Caco-2 (cell line): ENCODE data around the gene SPTLC2. TPM values are rescaled to one million over a fixed set of nuclear protein-coding genes. Genes with fewer than 3 reads are reported as not detected.

Source experiments
- BruUV-seq: library from RNA; stranded (reverse); fragments of 400-500 nt; replicated peaks from 2 replicates; lab custom pipeline; 2021; lab: Mats Ljungman, UMichigan
- CTCF ChIA-PET: fragments of 300-600 bp; sonication (Branson Sonifier 250); formaldehyde crosslinking; loops from one replicate; lab custom pipeline; 2022; ENCODE audit warnings: antibody characterized with exemption; lab: Charles Lee
- POLR2A ChIA-PET: fragments of 300-600 bp; sonication (Branson Sonifier 250); formaldehyde crosslinking; loops from one replicate; lab custom pipeline; 2022; ENCODE audit warnings: antibody characterized with exemption; lab: Charles Lee
- DNase-seq, 2 experiments: peaks; one replicate each; pipeline versions ENCODE4 v3.0.0 to v3.0.0-alpha.2; 2020 to 2022
- H3K27me3 ChIP-seq: replicated peaks from 2 replicates; pipeline ENCODE4 v1.6.0; 2011; ENCODE audit warnings: low read length; ENCODE audit not compliant: control insufficient read depth, insufficient read depth
- H3K36me3 ChIP-seq: 2 replicates; pipeline ENCODE4 v1.5.1; 2011; ENCODE audit warnings: low read length; ENCODE audit not compliant: control insufficient read depth, insufficient read depth
- H3K4me1 ChIP-seq: fragments of 250-450 bp; sonication (Bioruptor Pico); 2 replicates; pipeline ENCODE4 v1.5.1; 2020; ENCODE audit warnings: mild to moderate bottlenecking
- H3K4me3 ChIP-seq: 2 replicates; pipeline ENCODE4 v1.5.1; 2011; ENCODE audit warnings: low read depth, mild to moderate bottlenecking, control low read depth, low read length
- H3K9me3 ChIP-seq: fragments of 250-450 bp; sonication (Bioruptor Pico); 2 replicates; pipeline ENCODE4 v1.5.1; 2020; ENCODE audit warnings: mild to moderate bottlenecking, moderate library complexity
- H3K27ac Mint-ChIP-seq: one replicate; pipeline ENCODE4 v1.8.0; 2022; ENCODE audit warnings: mixed read lengths; ENCODE audit not compliant: unreplicated experiment
- H3K27me3 Mint-ChIP-seq: one replicate; pipeline ENCODE4 v1.8.0; 2022; ENCODE audit warnings: mixed read lengths; ENCODE audit not compliant: insufficient read depth, unreplicated experiment
- H3K36me3 Mint-ChIP-seq: one replicate; pipeline ENCODE4 v1.8.0; 2022; ENCODE audit warnings: mild to moderate bottlenecking, mixed read lengths; ENCODE audit not compliant: insufficient read depth, unreplicated experiment
- H3K4me1 Mint-ChIP-seq: one replicate; pipeline ENCODE4 v1.8.0; 2022; ENCODE audit warnings: low read depth, mixed read lengths; ENCODE audit not compliant: unreplicated experiment
- H3K4me3 Mint-ChIP-seq: one replicate; pipeline ENCODE4 v1.8.0; 2022; ENCODE audit warnings: mild to moderate bottlenecking, moderate library complexity, mixed read lengths; ENCODE audit not compliant: unreplicated experiment
- H3K9me3 Mint-ChIP-seq: one replicate; pipeline ENCODE4 v1.8.0; 2022; ENCODE audit warnings: mixed read lengths; ENCODE audit not compliant: unreplicated experiment
- intact Hi-C: fragments of 100-400 bp; cut with micrococcal nuclease; formaldehyde crosslinking; loops from one replicate; pipeline ENCODE4 v1.10.0; 2022; ENCODE audit not compliant: unreplicated experiment
- total RNA-seq: library from RNA; stranded (reverse); gene quantifications from 2 replicates; pipeline ENCODE4 v1.2.3, GENCODE V29; 2022
- TF ChIP-seq, protein P1 (sequence below), 2 experiments: fragments of 200-600 bp in 1 of 2; IDR thresholded peaks; 1 replicate in 1 of 2; 2 replicates in 1 of 2; pipeline versions ENCODE4 v1.5.1 to v1.8.0; 2011 to 2022; ENCODE audit warnings: antibody characterized with exemption in 1 of 2, control low read depth in 1 of 2, inconsistent platforms in 1 of 2, low read depth in 1 of 2, low read length in 1 of 2, mild to moderate bottlenecking in 1 of 2, moderate library complexity in 1 of 2; ENCODE audit not compliant: insufficient read depth in 1 of 2, severe bottlenecking in 1 of 2, unreplicated experiment in 1 of 2

The SPTLC2 gene
- total RNA-seq, 1 experiment from 2014 or later, result 49.6 TPM

- no peak for DNase-seq
- CTCF ChIA-PET, result no interaction called here
- intact Hi-C loops, result no loop called here
- Mint-ChIP-seq H3K27ac (no peak overlapping the region), H3K9me3 (no peaks in the 10 kb centered on the region), H3K36me3 (peaks cover 60% of the 10 kb centered on the region), H3K4me3 (no peak overlapping the region), H3K4me1 (no peaks in the 10 kb centered on the region), H3K27me3 (no peaks in the 10 kb centered on the region)
- Histone ChIP-seq H3K4me3 (no peak overlapping the region), H3K36me3 (no peaks in the 10 kb centered on the region), H3K4me1 (no peaks in the 10 kb centered on the region), H3K9me3 (no peaks in the 10 kb centered on the region), H3K27me3 (no peaks in the 10 kb centered on the region)
- no TSS peak for BruUV-seq
- POLR2A ChIA-PET, result no interaction called here
- TF ChIP-seq, protein P1, sequence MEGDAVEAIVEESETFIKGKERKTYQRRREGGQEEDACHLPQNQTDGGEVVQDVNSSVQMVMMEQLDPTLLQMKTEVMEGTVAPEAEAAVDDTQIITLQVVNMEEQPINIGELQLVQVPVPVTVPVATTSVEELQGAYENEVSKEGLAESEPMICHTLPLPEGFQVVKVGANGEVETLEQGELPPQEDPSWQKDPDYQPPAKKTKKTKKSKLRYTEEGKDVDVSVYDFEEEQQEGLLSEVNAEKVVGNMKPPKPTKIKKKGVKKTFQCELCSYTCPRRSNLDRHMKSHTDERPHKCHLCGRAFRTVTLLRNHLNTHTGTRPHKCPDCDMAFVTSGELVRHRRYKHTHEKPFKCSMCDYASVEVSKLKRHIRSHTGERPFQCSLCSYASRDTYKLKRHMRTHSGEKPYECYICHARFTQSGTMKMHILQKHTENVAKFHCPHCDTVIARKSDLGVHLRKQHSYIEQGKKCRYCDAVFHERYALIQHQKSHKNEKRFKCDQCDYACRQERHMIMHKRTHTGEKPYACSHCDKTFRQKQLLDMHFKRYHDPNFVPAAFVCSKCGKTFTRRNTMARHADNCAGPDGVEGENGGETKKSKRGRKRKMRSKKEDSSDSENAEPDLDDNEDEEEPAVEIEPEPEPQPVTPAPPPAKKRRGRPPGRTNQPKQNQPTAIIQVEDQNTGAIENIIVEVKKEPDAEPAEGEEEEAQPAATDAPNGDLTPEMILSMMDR (IDR thresholded peaks at IDR 0.05; ENCODE audit: insufficient read depth in 1 of 2, low read depth in 1 of 2, low read length in 1 of 2, severe bottlenecking in 1 of 2, unreplicated experiment in 1 of 2), result no peak
Measured at GRCh38 chr14:77559381-77559780, 57.1 kb downstream of the SPTLC2 start.

DNA sequence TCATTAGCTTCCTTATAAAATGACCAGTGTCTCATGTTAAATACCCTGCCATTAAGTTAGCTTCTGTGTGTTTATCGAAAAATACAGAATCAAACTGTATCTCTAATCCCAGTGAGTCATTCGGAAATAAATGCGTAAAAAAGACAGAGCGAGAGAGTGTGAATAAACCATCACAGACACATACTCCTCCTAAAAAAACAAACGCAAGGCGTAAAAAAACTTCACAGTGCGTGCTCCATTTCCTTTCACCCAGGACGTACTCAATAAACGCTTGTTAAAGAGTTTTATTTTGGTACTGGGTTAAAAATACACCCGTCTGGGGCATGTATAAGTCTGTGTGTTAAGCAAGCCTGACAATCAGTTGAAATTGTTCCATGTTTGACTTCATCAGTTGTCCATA is 59.0 kb downstream of the SPTLC2 start:
- Mint-ChIP-seq H3K27me3 (no peaks in the 10 kb centered on the region), H3K4me3 (no peak overlapping the region), H3K27ac (no peak overlapping the region), H3K36me3 (peaks cover 67% of the 10 kb centered on the region), H3K4me1 (no peaks in the 10 kb centered on the region), H3K9me3 (no peaks in the 10 kb centered on the region)
- Histone ChIP-seq H3K4me1 (no peaks in the 10 kb centered on the region), H3K27me3 (no peaks in the 10 kb centered on the region), H3K36me3 (no peaks in the 10 kb centered on the region), H3K9me3 (no peaks in the 10 kb centered on the region), H3K4me3 (no peak overlapping the region)
- BruUV-seq, result no TSS peak
- POLR2A ChIA-PET, result no interaction called here
- intact Hi-C loops, result no loop called here
- no peak for DNase-seq
- TF ChIP-seq, protein P1 (IDR thresholded peaks at IDR 0.05; ENCODE audit: insufficient read depth in 1 of 2, low read depth in 1 of 2, low read length in 1 of 2, severe bottlenecking in 1 of 2, unreplicated experiment in 1 of 2), result no peak
- CTCF ChIA-PET, result no interaction called here

DNA sequence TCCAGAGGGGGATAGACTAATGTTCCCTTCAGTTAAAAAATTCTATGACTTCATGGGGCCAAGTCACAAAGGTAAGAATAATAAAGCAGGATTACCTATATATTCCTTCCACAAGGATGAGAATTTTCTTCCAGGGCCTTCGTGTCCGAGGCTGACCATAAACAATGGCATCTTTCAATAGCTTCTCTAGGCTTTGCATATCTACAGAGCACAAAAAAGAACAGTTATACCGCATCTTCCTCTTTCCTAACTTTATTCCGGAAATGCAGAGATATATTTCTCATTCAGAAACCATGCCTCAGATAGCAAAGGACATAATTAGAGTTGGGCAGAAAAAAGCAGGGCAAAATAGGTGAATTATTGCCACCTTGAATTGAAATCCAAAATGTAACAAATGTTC is 59.5 kb downstream of the SPTLC2 start:
- Histone ChIP-seq H3K4me3 (no peak overlapping the region), H3K9me3 (no peaks in the 10 kb centered on the region), H3K36me3 (no peaks in the 10 kb centered on the region), H3K4me1 (no peaks in the 10 kb centered on the region), H3K27me3 (no peaks in the 10 kb centered on the region)
- intact Hi-C loops, result no loop called here
- H3K4me1 Mint-ChIP-seq, result no peaks in the 10 kb centered on the region
- no TSS peak for BruUV-seq
- H3K27ac Mint-ChIP-seq, result no peak overlapping the region
- no peaks in the 10 kb centered on the region for H3K27me3 Mint-ChIP-seq
- H3K4me3 Mint-ChIP-seq, result no peak overlapping the region
- TF ChIP-seq, protein P1 (IDR thresholded peaks at IDR 0.05; ENCODE audit: insufficient read depth in 1 of 2, low read depth in 1 of 2, low read length in 1 of 2, severe bottlenecking in 1 of 2, unreplicated experiment in 1 of 2), result no peak
- no peaks in the 10 kb centered on the region for H3K9me3 Mint-ChIP-seq
- ChIA-PET CTCF (no interaction called here), POLR2A (no interaction called here)
- peaks cover 67% of the 10 kb centered on the region for H3K36me3 Mint-ChIP-seq
- DNase-seq, result no peak
